HG03460 (cell line): ENCODE measurements around the gene ZBTB40.

Source experiments
- ATAC-seq: cut with Tn5 transposase; IDR thresholded peaks from one replicate; pipeline ENCODE4 v1.9.1; 2021; ENCODE audit not compliant: unreplicated experiment

Gene ZBTB40

DNA sequence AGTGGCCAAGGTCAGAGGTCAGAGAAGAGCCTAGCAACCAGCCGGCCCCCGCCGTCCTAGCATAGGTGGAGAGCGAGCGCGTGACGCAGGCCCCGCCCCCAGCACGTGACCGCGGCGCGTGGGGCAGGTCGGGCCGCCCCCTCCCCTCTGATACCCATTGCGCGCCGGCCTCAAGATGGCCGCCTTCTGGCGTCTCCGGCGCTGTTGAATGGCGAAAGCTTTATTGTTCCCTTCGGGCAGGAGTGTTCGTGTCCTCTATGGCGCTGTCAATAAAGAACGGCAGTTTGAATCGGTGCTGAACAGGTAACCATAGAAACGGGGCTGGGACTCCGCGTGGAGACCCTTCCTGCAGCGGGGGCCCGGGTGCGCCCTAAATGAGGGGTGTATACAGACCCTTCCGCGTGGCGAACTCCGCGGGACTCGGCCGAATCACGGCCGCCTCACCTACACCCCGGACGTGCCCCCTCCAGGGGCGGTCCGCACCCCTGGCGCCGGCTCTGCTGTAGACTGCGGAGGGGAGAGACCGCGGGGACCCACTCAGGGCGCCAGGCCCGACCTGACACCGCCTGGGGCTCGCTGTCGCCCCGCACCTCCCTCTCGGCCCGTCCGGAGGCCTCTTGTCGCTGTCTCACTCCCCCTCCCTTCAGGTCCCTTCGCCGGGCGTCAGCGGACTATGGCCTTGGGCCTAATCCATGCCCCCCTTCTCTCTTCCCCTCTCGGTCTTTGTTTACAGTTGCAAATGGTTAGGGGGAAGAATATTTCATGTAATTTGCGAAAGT, at the start of gene ZBTB40:
Gene ZBTB40 (plus strand): TSS at position 150 of the 779 bp plus-strand sequence. CDS start 38,098 bp downstream, outside the sequence.
- peak; percentile 83 for ATAC-seq

- ATAC-seq: no peak
These were observed 49.1 kb upstream of the ZBTB40 start for GRCh38 chr1:22402356-22403053.

DNA sequence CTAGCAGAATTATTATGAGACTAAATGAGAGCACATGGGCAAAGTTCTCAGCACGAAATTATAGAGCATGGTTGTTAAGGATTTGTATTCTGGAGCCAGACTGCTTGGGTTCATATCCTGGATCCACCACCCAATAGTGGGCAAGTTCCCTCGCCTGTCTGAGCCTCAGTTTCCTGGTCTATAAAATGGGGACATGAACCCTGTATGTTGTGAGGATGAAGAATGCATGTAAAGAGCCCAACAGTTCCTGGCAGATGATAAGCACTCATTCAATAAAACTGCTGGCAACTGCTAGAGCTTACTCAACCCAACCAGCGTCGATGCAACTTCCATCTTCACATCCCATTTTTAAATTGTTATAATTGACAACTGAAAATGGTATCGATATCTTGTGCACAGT, 47.2 kb upstream of the ZBTB40 start:
- ATAC-seq: no peak

DNA sequence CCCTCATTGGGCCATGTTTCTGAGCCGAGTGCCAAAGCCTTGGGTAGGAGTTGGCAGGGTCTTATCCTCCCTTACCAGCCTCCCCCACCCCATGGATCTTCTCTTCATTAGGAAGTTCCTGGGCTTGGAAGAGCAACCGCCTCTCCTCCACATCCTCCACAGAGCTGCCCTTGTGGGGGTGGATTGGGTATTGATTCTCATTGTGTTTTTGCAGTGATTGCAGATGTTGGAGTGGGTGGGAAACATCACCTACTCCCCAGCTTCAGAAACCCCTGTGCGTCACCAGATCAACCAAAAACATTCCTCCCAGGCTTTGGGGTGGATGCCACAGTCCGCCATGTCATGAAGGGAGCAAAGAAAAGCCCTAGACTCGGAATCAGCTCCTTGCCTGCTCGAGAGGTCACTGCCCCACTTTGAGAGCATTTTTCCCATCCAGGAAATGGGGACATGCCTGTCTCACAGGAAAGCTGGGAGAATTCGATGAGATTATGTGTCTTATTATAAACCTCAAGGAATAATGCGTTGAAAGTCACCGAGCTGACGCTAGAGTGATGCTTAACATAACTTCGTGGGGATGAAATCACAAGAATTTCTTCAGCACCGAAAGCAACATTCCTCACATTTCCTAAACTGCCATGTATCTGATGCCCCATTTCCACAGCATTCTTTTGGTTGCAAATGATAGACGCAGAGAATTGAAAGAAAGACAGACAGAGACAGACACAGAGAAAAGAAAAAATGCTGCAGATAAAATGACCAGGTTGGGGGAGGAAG, 44.7 kb upstream of the ZBTB40 start:
- ATAC-seq: no peak

DNA sequence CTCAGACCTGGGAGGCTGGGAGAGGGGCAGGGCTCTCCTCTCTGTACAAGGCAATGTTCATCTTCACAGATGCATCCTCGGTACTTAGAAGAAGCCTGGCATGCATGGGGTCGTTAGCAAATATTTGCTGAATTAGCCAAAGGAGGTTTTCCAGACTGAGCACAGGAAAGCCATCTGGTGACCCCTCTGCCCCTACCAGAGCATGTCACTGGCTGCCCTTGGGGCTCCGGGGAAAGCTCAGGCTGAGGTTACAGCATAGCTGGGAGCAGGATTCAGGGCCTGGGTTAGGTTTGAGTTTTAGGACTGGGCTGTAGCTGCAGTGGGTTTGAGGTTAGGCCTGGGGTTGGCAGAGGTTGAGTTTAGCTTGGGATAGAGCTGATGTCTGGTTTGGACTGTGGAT, 43.4 kb upstream of the ZBTB40 start:
- ATAC-seq: no peak

- no peak for ATAC-seq
These were observed 41.2 kb upstream of the ZBTB40 start for GRCh38 chr1:22410401-22410800.

DNA sequence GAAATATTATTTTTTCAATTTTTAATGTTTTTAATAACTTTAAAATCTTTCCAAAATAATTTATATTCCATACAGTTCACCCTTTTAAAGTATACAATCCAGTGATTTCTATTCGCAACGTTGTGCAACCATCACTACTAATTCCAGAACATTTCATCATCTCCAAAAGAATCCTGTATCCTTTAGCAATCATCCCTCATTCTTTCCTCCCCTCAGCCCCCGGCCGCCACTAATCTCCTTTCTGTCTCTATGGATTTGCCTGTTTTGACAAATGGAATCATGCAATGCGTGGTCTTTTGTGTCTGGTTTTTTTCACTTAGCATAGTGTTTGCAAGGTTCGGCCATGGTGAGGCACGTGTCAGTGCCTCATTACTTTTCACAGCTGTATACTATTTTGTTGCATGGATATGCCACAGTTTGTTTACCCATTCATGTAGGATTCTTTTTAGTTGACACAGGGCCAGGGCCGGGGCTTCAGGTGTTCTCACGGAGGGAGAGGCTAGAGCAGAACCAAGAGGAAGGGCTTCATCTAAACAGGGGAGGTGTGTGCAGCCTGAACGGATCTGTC, 40.6 kb upstream of the ZBTB40 start:
- no peak for ATAC-seq

- no peak for ATAC-seq
These were observed 40.1 kb upstream of the ZBTB40 start for GRCh38 chr1:22411589-22411988.

DNA sequence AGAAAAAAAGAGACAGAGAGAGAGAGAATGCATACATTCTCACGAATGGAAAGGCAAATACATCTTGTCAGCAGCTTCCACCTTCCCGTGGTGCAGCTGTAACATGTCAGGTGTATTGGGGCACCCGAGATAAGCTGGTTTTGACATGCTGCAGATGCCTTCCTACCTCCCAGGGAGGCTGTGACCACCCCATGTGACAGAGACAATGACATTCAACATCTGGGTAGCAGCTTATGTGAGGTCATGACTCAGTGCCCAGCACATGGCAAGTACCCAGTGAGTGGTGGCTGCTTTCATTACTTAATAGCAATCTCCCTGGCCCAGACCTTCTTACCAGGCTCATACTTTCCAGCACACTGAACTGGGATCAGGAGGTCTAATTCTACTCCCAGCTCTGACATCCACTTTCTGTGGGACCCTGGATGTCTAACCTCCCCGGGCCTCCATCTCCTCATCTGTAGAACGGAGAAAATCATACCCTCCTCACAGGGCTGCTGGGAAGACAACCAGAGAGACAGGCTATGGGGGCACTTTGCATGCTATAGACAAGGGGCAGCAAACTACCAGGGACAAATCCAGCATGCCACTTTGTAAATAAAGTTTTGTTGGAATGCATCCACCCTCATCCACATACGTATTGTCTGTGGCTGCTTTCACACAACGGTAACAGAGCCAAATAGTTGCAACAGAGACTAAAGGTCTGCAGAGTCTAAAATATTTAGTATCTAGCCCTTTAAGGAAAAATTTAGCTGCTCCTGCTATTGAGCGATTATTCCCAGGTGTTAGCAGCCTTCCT, 38.5 kb upstream of the ZBTB40 start:
- ATAC-seq: no peak

- ATAC-seq: no peak
These were observed 37.9 kb upstream of the ZBTB40 start for GRCh38 chr1:22413799-22414198.

DNA sequence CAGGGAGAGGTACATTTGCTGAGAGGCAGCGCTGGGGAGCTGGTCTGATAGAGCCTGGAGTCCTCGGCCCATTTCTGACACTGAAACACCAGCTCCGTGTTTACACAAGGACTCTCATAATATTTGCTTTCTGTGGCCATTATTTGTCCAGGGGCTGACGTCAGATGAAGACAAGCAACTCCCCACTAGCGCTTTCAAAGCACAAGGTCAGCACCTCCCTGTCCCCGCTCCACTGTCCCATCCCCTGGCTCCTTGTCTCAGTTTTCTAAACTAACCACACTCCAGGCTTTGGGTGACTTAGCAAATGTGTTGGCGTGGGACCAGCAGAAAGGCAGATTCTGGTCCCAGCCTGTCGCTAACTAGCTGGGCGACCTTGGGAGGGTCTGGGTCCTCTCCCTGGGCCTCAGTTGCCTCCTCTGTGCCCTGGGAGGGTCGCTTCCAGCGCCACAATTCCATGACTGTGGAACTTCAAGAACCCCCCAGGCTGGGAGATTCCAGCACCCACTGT, 37.4 kb upstream of the ZBTB40 start:
- no peak for ATAC-seq

- ATAC-seq: no peak
These were observed 36.2 kb upstream of the ZBTB40 start for GRCh38 chr1:22415489-22415888.

- no peak for ATAC-seq
These were observed 34.8 kb upstream of the ZBTB40 start for GRCh38 chr1:22416555-22417454.

DNA sequence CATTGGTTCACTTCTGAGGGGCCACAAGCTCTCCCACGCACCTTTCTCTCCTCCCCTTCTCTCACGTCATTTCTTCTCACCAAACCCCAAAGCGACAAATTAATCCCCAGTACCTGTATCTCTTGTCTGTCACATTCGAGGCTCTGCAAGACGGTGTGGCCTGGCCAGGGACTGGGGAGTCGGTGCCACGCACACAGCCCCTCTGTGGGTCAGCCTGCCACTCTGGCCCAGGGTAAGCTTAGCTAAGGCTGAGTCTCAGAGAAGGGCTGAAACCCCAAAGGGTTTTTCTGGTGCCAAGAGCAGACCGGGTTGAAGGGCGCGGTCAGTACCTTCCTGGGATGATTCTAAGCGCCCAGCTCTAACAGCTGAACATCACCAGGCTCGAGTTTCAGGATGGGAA, 34.2 kb upstream of the ZBTB40 start:
- ATAC-seq: no peak

DNA sequence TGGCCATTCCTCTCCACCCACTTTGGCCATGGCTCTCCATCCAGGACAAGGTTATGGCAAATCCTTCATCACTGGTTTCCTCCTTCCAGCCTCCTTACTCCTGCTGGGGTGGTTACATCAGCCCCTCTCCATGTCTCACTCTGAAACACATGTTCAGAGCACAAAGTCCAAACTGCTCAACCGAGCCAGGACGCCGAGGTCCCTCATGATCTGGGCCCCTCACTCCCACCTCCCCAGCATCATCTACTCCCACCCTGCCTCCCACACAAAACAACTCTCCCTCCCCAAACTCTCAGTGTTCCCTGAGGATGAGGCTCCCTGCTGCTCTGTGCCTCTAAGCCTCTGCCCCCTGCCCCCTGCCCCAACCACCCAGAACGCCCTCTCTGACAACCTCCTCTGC, 33.3 kb upstream of the ZBTB40 start:
- ATAC-seq: no peak

DNA sequence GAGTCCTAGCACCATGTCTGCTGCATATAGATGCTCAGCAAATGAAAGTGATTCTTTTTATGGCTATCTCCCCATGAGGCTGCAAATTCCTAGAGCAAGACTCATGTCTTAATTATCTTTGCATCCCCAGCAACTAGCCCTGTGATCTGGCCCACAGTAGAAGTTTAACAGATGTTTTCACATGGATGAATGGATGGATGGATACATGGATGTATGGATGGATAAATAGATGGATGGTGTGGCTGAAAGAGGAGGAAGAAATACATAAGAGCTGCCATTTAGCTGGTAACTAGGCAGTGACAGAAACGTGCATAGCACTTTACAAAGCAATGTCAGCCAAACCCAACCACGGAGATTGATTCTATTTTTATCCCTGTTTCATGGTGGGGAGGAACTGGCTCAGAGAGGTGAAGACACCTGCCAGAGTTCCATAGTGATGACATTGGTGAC, 32.7 kb upstream of the ZBTB40 start:
- ATAC-seq: no peak

GRCh38 chr1:22420455-22421053, 31.1 kb upstream of the ZBTB40 start:
- ATAC-seq: no peak

- no peak for ATAC-seq
These were observed 24.9 kb upstream of the ZBTB40 start for GRCh38 chr1:22426781-22427180.

- ATAC-seq: no peak
These were observed 23.0 kb upstream of the ZBTB40 start for GRCh38 chr1:22428672-22429071.
